WTC11 (cell line): ENCODE results near the gene TYSND1. TPM values are rescaled to one million over a fixed set of nuclear protein-coding genes. Genes with fewer than 3 reads are reported as not detected.

Experiments
- ATAC-seq: fragments of 200-7000 bp; cut with Tn5 transposase; 2 replicates; pipeline ENCODE4 v1.10.0; 2021; ENCODE audit warnings: mild to moderate bottlenecking, moderate library complexity
- CTCF ChIA-PET: fragments of 300-600 bp; sonication (Branson Sonifier 250); formaldehyde crosslinking; loops from one replicate; lab custom pipeline; 2021; ENCODE audit warnings: antibody characterized with exemption; lab: Charles Lee
- POLR2A ChIA-PET: fragments of 350-600 bp; sonication (Branson Sonifier 250); formaldehyde crosslinking; loops from one replicate; lab custom pipeline; 2021; ENCODE audit warnings: antibody characterized with exemption; lab: Charles Lee
- DNase-seq: peaks from one replicate; pipeline ENCODE4 v3.0.0; 2021; ENCODE audit warnings: low spot score
- H3K27ac Mint-ChIP-seq: 2 replicates; pipeline ENCODE4 v1.8.0; 2021; ENCODE audit warnings: mixed read lengths
- H3K27me3 Mint-ChIP-seq: 2 replicates; pipeline ENCODE4 v1.8.0; 2021; ENCODE audit warnings: low read depth, mild to moderate bottlenecking, moderate library complexity, mixed read lengths
- H3K36me3 Mint-ChIP-seq: 2 replicates; pipeline ENCODE4 v1.8.0; 2021; ENCODE audit warnings: mixed read lengths
- H3K4me1 Mint-ChIP-seq: 2 replicates; pipeline ENCODE4 v1.8.0; 2022; ENCODE audit warnings: mixed read lengths
- H3K4me3 Mint-ChIP-seq: 2 replicates; pipeline ENCODE4 v1.8.0; 2021; ENCODE audit warnings: mild to moderate bottlenecking, moderate library complexity, mixed read lengths
- H3K9me3 Mint-ChIP-seq: 2 replicates; pipeline ENCODE4 v1.8.0; 2021; ENCODE audit warnings: mixed read lengths
- E2F4 ChIP-seq: sonication (generic); formaldehyde crosslinking; IDR thresholded peaks from 2 replicates; pipeline ENCODE4 v1.8.1; 2022; ENCODE audit warnings: low read depth, mild to moderate bottlenecking, moderate library complexity, missing genetic modification reagents, borderline replicate concordance
- ETV6 ChIP-seq: sonication (generic); formaldehyde crosslinking; IDR thresholded peaks from 2 replicates; pipeline ENCODE4 v1.8.1; 2022; ENCODE audit warnings: mild to moderate bottlenecking, missing genetic modification reagents
- FOXP1 ChIP-seq: sonication (generic); formaldehyde crosslinking; IDR thresholded peaks from 2 replicates; pipeline ENCODE4 v1.8.0; 2022; ENCODE audit warnings: missing genetic modification reagents, mild to moderate bottlenecking, moderate library complexity, borderline replicate concordance
- GTF2I ChIP-seq: fragments of 250-450 bp; sonication (Bioruptor Pico); conservative IDR thresholded peaks from 2 replicates; pipeline ENCODE4 v1.4.0; 2021; ENCODE audit warnings: mild to moderate bottlenecking
- IRF1 ChIP-seq: sonication (generic); formaldehyde crosslinking; IDR thresholded peaks from 2 replicates; pipeline ENCODE4 v1.8.0; 2023; ENCODE audit warnings: missing genetic modification reagents
- TCF7 ChIP-seq: sonication (generic); formaldehyde crosslinking; IDR thresholded peaks from 2 replicates; pipeline ENCODE4 v1.8.0; 2022; ENCODE audit warnings: mild to moderate bottlenecking, low read depth, missing genetic modification reagents, moderate library complexity
- TEAD4 ChIP-seq: sonication (generic); formaldehyde crosslinking; IDR thresholded peaks from 2 replicates; pipeline ENCODE4 v1.8.0; 2022; ENCODE audit warnings: mild to moderate bottlenecking, missing genetic modification reagents
- TP53 ChIP-seq: sonication (generic); formaldehyde crosslinking; IDR thresholded peaks from 2 replicates; pipeline ENCODE4 v1.8.1; 2023; ENCODE audit warnings: mild to moderate bottlenecking, missing genetic modification reagents
- ZNF416 ChIP-seq: fragments of 250-450 bp; sonication (Bioruptor Pico); IDR thresholded peaks from 2 replicates; pipeline ENCODE4 v1.9.0; 2021; ENCODE audit warnings: mild to moderate bottlenecking, inconsistent platforms
- ZNF423 ChIP-seq: fragments of 250-450 bp; sonication (Bioruptor Pico); IDR thresholded peaks from 2 replicates; pipeline ENCODE4 v2.1.2; 2022; ENCODE audit warnings: mild to moderate bottlenecking, moderate library complexity
- total RNA-seq: library from RNA; stranded (reverse); gene quantifications from 3 replicates; pipeline ENCODE4 v1.2.3, GENCODE V29; 2021
- TF ChIP-seq, protein P1 (sequence below): fragments of 200-600 bp; IDR thresholded peaks from 2 replicates; pipeline ENCODE4 v1.8.0; 2022; ENCODE audit warnings: antibody characterized with exemption
- TF ChIP-seq, protein P2 (sequence below): sonication (generic); formaldehyde crosslinking; IDR thresholded peaks from 2 replicates; pipeline ENCODE4 v1.8.0; 2022; ENCODE audit warnings: mild to moderate bottlenecking, missing genetic modification reagents
- TF ChIP-seq, protein P3 (sequence below): sonication (generic); formaldehyde crosslinking; IDR thresholded peaks from 2 replicates; pipeline ENCODE4 v1.8.0; 2023; ENCODE audit warnings: missing genetic modification reagents, mild to moderate bottlenecking, borderline replicate concordance
- TF ChIP-seq, protein P4 (sequence below): fragments of 250-450 bp; sonication (Bioruptor Pico); IDR thresholded peaks from 2 replicates; pipeline ENCODE4 v1.8.0; 2021; ENCODE audit warnings: mild to moderate bottlenecking
- TF ChIP-seq, protein P5 (sequence below): sonication (generic); formaldehyde crosslinking; conservative IDR thresholded peaks from 2 replicates; pipeline ENCODE4 v1.8.1; 2023; ENCODE audit warnings: mild to moderate bottlenecking, low read depth, missing genetic modification reagents, moderate library complexity

Gene TYSND1
- total RNA-seq, 1 experiment from 2014 or later: 18.9 TPM

DNA sequence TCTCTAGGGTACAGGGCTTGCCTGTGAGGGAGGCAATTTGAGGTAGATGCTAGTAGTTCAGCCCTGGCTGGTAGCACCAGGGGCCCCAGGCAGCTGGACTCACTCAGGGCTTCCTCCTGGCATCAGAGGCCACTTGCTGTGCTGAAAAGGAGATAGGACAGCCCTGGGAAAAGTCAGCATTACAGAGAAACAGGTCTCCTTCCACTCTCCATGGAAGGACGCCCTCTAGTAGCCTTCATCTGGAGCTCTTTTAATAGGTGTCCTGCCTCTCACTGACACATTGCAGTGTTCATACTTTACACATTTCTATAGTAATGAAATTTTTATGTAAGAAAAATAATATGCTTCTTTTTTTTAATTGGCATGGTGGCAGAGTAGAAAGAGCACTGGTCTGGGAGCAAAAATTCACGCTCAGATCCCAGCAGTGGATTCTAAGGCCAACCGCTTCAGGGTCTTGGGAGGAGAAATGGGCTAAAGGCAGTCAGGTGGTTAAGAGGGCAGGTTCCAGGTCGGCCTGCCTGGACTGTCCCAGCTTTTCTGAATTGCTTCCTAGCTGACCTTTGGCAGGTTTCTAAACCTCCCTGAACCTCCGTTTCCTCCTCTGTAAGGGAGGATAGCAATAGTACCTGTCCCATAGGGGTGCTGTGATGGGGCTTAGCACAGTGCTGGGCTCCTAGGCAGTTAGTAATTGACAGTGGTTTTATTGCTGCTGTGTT lies 49.6 kb downstream of the TYSND1 start:
- H3K27ac Mint-ChIP-seq: no peak overlapping the region
- no peak overlapping the region for H3K4me3 Mint-ChIP-seq
- peaks cover 31% of the 10 kb centered on the region for H3K36me3 Mint-ChIP-seq

GRCh38 chr10:70096016-70096704 lies 50.3 kb downstream of the TYSND1 start:
- ChIA-PET POLR2A (no interaction called here), CTCF (interaction anchor here (1.0 to 2.6 kb wide), 6 partner anchors 12 to 251 kb away, joined by 3 to 17 read pairs (median 9); partner anchors contain the start of genes MACROH2A2 and TYSND1)
- no peaks in the 10 kb centered on the region for H3K4me1 Mint-ChIP-seq

More for the DNA sequence above, 49.6 kb downstream of the TYSND1 start:
- CTCF ChIA-PET: interaction anchor here (1.0 to 2.6 kb wide), 6 partner anchors 11 to 252 kb away, joined by 3 to 17 read pairs (median 9); partner anchors contain the start of genes MACROH2A2 and TYSND1
- Mint-ChIP-seq H3K9me3 (peaks cover 4% of the 10 kb centered on the region; the same call in 1 of the 2 replicates), H3K4me1 (no peaks in the 10 kb centered on the region), H3K27me3 (no peaks in the 10 kb centered on the region)
- ATAC-seq: no peak
- no peak for DNase-seq
- no peak for TF ChIP-seq TP53 (CRISPR knock-in tag)
- POLR2A ChIA-PET: no interaction called here

More at GRCh38 chr10:70096016-70096704, 50.3 kb downstream of the TYSND1 start:
- TF ChIP-seq, protein P1, sequence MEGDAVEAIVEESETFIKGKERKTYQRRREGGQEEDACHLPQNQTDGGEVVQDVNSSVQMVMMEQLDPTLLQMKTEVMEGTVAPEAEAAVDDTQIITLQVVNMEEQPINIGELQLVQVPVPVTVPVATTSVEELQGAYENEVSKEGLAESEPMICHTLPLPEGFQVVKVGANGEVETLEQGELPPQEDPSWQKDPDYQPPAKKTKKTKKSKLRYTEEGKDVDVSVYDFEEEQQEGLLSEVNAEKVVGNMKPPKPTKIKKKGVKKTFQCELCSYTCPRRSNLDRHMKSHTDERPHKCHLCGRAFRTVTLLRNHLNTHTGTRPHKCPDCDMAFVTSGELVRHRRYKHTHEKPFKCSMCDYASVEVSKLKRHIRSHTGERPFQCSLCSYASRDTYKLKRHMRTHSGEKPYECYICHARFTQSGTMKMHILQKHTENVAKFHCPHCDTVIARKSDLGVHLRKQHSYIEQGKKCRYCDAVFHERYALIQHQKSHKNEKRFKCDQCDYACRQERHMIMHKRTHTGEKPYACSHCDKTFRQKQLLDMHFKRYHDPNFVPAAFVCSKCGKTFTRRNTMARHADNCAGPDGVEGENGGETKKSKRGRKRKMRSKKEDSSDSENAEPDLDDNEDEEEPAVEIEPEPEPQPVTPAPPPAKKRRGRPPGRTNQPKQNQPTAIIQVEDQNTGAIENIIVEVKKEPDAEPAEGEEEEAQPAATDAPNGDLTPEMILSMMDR: no peak
- no peak for TF ChIP-seq GTF2I
- no peak for TF ChIP-seq TEAD4 (CRISPR knock-in tag)
- no peak for TF ChIP-seq E2F4 (CRISPR knock-in tag)
- TF ChIP-seq ZNF423 (CRISPR knock-in tag): no peak
- TF ChIP-seq, protein P2, sequence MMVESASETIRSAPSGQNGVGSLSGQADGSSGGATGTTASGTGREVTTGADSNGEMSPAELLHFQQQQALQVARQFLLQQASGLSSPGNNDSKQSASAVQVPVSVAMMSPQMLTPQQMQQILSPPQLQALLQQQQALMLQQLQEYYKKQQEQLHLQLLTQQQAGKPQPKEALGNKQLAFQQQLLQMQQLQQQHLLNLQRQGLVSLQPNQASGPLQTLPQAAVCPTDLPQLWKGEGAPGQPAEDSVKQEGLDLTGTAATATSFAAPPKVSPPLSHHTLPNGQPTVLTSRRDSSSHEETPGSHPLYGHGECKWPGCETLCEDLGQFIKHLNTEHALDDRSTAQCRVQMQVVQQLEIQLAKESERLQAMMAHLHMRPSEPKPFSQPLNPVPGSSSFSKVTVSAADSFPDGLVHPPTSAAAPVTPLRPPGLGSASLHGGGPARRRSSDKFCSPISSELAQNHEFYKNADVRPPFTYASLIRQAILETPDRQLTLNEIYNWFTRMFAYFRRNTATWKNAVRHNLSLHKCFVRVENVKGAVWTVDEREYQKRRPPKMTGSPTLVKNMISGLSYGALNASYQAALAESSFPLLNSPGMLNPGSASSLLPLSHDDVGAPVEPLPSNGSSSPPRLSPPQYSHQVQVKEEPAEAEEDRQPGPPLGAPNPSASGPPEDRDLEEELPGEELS: no peak
- TF ChIP-seq, protein P3, sequence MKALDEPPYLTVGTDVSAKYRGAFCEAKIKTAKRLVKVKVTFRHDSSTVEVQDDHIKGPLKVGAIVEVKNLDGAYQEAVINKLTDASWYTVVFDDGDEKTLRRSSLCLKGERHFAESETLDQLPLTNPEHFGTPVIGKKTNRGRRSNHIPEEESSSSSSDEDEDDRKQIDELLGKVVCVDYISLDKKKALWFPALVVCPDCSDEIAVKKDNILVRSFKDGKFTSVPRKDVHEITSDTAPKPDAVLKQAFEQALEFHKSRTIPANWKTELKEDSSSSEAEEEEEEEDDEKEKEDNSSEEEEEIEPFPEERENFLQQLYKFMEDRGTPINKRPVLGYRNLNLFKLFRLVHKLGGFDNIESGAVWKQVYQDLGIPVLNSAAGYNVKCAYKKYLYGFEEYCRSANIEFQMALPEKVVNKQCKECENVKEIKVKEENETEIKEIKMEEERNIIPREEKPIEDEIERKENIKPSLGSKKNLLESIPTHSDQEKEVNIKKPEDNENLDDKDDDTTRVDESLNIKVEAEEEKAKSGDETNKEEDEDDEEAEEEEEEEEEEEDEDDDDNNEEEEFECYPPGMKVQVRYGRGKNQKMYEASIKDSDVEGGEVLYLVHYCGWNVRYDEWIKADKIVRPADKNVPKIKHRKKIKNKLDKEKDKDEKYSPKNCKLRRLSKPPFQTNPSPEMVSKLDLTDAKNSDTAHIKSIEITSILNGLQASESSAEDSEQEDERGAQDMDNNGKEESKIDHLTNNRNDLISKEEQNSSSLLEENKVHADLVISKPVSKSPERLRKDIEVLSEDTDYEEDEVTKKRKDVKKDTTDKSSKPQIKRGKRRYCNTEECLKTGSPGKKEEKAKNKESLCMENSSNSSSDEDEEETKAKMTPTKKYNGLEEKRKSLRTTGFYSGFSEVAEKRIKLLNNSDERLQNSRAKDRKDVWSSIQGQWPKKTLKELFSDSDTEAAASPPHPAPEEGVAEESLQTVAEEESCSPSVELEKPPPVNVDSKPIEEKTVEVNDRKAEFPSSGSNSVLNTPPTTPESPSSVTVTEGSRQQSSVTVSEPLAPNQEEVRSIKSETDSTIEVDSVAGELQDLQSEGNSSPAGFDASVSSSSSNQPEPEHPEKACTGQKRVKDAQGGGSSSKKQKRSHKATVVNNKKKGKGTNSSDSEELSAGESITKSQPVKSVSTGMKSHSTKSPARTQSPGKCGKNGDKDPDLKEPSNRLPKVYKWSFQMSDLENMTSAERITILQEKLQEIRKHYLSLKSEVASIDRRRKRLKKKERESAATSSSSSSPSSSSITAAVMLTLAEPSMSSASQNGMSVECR (CRISPR knock-in tag): no peak
- TF ChIP-seq FOXP1: no peak
- TF ChIP-seq IRF1 (CRISPR knock-in tag): no peak
- TF ChIP-seq ETV6: no peak
- TF ChIP-seq, protein P4, sequence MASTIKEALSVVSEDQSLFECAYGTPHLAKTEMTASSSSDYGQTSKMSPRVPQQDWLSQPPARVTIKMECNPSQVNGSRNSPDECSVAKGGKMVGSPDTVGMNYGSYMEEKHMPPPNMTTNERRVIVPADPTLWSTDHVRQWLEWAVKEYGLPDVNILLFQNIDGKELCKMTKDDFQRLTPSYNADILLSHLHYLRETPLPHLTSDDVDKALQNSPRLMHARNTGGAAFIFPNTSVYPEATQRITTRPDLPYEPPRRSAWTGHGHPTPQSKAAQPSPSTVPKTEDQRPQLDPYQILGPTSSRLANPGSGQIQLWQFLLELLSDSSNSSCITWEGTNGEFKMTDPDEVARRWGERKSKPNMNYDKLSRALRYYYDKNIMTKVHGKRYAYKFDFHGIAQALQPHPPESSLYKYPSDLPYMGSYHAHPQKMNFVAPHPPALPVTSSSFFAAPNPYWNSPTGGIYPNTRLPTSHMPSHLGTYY (CRISPR knock-in tag): no peak
- TF ChIP-seq, protein P5, sequence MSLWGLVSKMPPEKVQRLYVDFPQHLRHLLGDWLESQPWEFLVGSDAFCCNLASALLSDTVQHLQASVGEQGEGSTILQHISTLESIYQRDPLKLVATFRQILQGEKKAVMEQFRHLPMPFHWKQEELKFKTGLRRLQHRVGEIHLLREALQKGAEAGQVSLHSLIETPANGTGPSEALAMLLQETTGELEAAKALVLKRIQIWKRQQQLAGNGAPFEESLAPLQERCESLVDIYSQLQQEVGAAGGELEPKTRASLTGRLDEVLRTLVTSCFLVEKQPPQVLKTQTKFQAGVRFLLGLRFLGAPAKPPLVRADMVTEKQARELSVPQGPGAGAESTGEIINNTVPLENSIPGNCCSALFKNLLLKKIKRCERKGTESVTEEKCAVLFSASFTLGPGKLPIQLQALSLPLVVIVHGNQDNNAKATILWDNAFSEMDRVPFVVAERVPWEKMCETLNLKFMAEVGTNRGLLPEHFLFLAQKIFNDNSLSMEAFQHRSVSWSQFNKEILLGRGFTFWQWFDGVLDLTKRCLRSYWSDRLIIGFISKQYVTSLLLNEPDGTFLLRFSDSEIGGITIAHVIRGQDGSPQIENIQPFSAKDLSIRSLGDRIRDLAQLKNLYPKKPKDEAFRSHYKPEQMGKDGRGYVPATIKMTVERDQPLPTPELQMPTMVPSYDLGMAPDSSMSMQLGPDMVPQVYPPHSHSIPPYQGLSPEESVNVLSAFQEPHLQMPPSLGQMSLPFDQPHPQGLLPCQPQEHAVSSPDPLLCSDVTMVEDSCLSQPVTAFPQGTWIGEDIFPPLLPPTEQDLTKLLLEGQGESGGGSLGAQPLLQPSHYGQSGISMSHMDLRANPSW: no peak
- TF ChIP-seq ZNF416 (CRISPR knock-in tag): no peak
- TF ChIP-seq TCF7 (CRISPR knock-in tag): no peak
- H3K4me3 Mint-ChIP-seq: no peak overlapping the region
- peaks cover 27% of the 10 kb centered on the region for H3K36me3 Mint-ChIP-seq
- ATAC-seq (no peak), DNase-seq (no peak)
- H3K27ac Mint-ChIP-seq: no peak overlapping the region
- H3K9me3 Mint-ChIP-seq: no peaks in the 10 kb centered on the region
- H3K27me3 Mint-ChIP-seq: no peaks in the 10 kb centered on the region
